BLaER1 (cell line): ENCODE data around the gene MLH3.

ENCODE experiments used
- H3K27ac ChIP-seq: shearing (Covaris generic); formaldehyde crosslinking; 2 replicates; pipeline ENCODE4 v1.8.1; 2022
- H3K27me3 ChIP-seq: shearing (Covaris generic); formaldehyde crosslinking; 2 replicates; pipeline ENCODE4 v1.8.1; 2022
- H3K36me3 ChIP-seq: shearing (Covaris generic); formaldehyde crosslinking; 2 replicates; pipeline ENCODE4 v1.8.1; 2022
- H3K4me1 ChIP-seq: shearing (Covaris generic); formaldehyde crosslinking; 2 replicates; pipeline ENCODE4 v1.8.1; 2022
- H3K4me2 ChIP-seq: shearing (Covaris generic); formaldehyde crosslinking; 2 replicates; pipeline ENCODE4 v1.8.1; 2022
- H3K4me3 ChIP-seq: shearing (Covaris generic); formaldehyde crosslinking; 2 replicates; pipeline ENCODE4 v1.8.1; 2022
- H3K9ac ChIP-seq: shearing (Covaris generic); formaldehyde crosslinking; 2 replicates; pipeline ENCODE4 v1.8.1; 2022
- H3K9me3 ChIP-seq: shearing (Covaris generic); formaldehyde crosslinking; 2 replicates; pipeline ENCODE4 v1.8.1; 2022
- H4K20me1 ChIP-seq: shearing (Covaris generic); formaldehyde crosslinking; 2 replicates; pipeline ENCODE4 v1.8.1; 2022
- Cebpa-rat ChIP-seq: shearing (Covaris generic); IDR thresholded peaks from 2 replicates; pipeline ENCODE4 v1.8.1; 2022

Gene MLH3

GRCh38 chr14:75049731-75050201 lies 1.5 kb downstream of the MLH3 start:
- no peak overlapping the region for H3K4me3 ChIP-seq

GRCh38 chr14:75049136-75049535 lies 2.1 kb downstream of the MLH3 start:
- no peak overlapping the region for H3K9ac ChIP-seq
- no peaks in the 10 kb centered on the region; the same call in 1 of the 2 replicates for H3K9me3 ChIP-seq
- no peak for TF ChIP-seq Cebpa-rat
- H3K36me3 ChIP-seq, result peaks cover 9% of the 10 kb centered on the region; the same call in 1 of the 2 replicates
- no peak overlapping the region for H3K4me2 ChIP-seq
- peaks cover 32% of the 10 kb centered on the region for H3K27me3 ChIP-seq
- no peak overlapping the region for H3K27ac ChIP-seq
- H3K4me3 ChIP-seq, result no peak overlapping the region
- H3K4me1 ChIP-seq, result peaks cover 14% of the 10 kb centered on the region; the same call in 1 of the 2 replicates
- peaks cover 6% of the 10 kb centered on the region; the same call in 1 of the 2 replicates for H4K20me1 ChIP-seq

More at GRCh38 chr14:75049731-75050201, 1.5 kb downstream of the MLH3 start:
- peaks cover 14% of the 10 kb centered on the region; the same call in 1 of the 2 replicates for H3K4me1 ChIP-seq
- H4K20me1 ChIP-seq, result peaks cover 6% of the 10 kb centered on the region; the same call in 1 of the 2 replicates
- H3K9me3 ChIP-seq, result no peaks in the 10 kb centered on the region; the same call in 1 of the 2 replicates
- no peak overlapping the region for H3K9ac ChIP-seq
- H3K27ac ChIP-seq, result no peak overlapping the region
- H3K27me3 ChIP-seq, result peaks cover 32% of the 10 kb centered on the region
- H3K4me2 ChIP-seq, result 0 out of 2 replicates have a peak overlapping the region, but pooled peaks have one; percentile 81
- peaks cover 9% of the 10 kb centered on the region; the same call in 1 of the 2 replicates for H3K36me3 ChIP-seq
- TF ChIP-seq Cebpa-rat, result no peak

GRCh38 chr14:75048101-75048500 lies 3.2 kb downstream of the MLH3 start:
- peaks cover 6% of the 10 kb centered on the region; the same call in 1 of the 2 replicates for H4K20me1 ChIP-seq
- no peak overlapping the region for H3K4me2 ChIP-seq
- no peak overlapping the region for H3K9ac ChIP-seq
- H3K27me3 ChIP-seq, result peaks cover 32% of the 10 kb centered on the region
- no peak for TF ChIP-seq Cebpa-rat
- H3K27ac ChIP-seq, result no peak overlapping the region
- H3K4me1 ChIP-seq, result peaks cover 14% of the 10 kb centered on the region; the same call in 1 of the 2 replicates
- H3K36me3 ChIP-seq, result 0 out of 2 replicates have a peak, but pooled peaks cover 5% of the 10 kb centered on the region
- no peak overlapping the region for H3K4me3 ChIP-seq
- H3K9me3 ChIP-seq, result no peaks in the 10 kb centered on the region; the same call in 1 of the 2 replicates

GRCh38 chr14:75047506-75047905 lies 3.8 kb downstream of the MLH3 start:
- H3K4me1 ChIP-seq, result peaks cover 14% of the 10 kb centered on the region; the same call in 1 of the 2 replicates

GRCh38 chr14:75046899-75047298 lies 4.4 kb downstream of the MLH3 start:
- Histone ChIP-seq H4K20me1 (peaks cover 6% of the 10 kb centered on the region; the same call in 1 of the 2 replicates), H3K4me2 (no peak overlapping the region), H3K36me3 (peaks cover 5% of the 10 kb centered on the region; the same call in 1 of the 2 replicates), H3K27me3 (peaks cover 26% of the 10 kb centered on the region), H3K9ac (no peak overlapping the region), H3K9me3 (no peaks in the 10 kb centered on the region; the same call in 1 of the 2 replicates), H3K4me1 (peaks cover 14% of the 10 kb centered on the region; the same call in 1 of the 2 replicates), H3K27ac (no peak overlapping the region), H3K4me3 (no peak overlapping the region)
- TF ChIP-seq Cebpa-rat, result no peak

More at GRCh38 chr14:75047506-75047905, 3.8 kb downstream of the MLH3 start:
- H3K4me2 ChIP-seq, result no peak overlapping the region
- H3K9ac ChIP-seq, result no peak overlapping the region
- no peaks in the 10 kb centered on the region; the same call in 1 of the 2 replicates for H3K9me3 ChIP-seq
- H4K20me1 ChIP-seq, result peaks cover 6% of the 10 kb centered on the region; the same call in 1 of the 2 replicates
- 0 out of 2 replicates have a peak, but pooled peaks cover 5% of the 10 kb centered on the region for H3K36me3 ChIP-seq
- TF ChIP-seq Cebpa-rat, result no peak
- no peak overlapping the region for H3K4me3 ChIP-seq
- no peak overlapping the region for H3K27ac ChIP-seq
- peaks cover 32% of the 10 kb centered on the region for H3K27me3 ChIP-seq

- H3K4me1 ChIP-seq, result peaks cover 11% of the 10 kb centered on the region; the same call in 1 of the 2 replicates
- H3K27ac ChIP-seq, result no peak overlapping the region
- TF ChIP-seq Cebpa-rat, result no peak
- H3K4me2 ChIP-seq, result no peak overlapping the region
- peaks cover 6% of the 10 kb centered on the region; the same call in 1 of the 2 replicates for H4K20me1 ChIP-seq
- H3K27me3 ChIP-seq, result peaks cover 20% of the 10 kb centered on the region
- no peak overlapping the region for H3K4me3 ChIP-seq
- no peak overlapping the region for H3K9ac ChIP-seq
- peaks cover 5% of the 10 kb centered on the region; the same call in 1 of the 2 replicates for H3K36me3 ChIP-seq
- H3K9me3 ChIP-seq, result no peaks in the 10 kb centered on the region
Measured at GRCh38 chr14:75046275-75046674, 5.0 kb downstream of the MLH3 start.

GRCh38 chr14:75044752-75045151 lies 6.5 kb downstream of the MLH3 start:
- Histone ChIP-seq H3K4me1 (no peaks in the 10 kb centered on the region), H3K27me3 (peaks cover 6% of the 10 kb centered on the region; the same call in 1 of the 2 replicates), H3K9ac (no peak overlapping the region), H4K20me1 (peaks cover 6% of the 10 kb centered on the region; the same call in 1 of the 2 replicates), H3K27ac (no peak overlapping the region), H3K9me3 (no peaks in the 10 kb centered on the region), H3K36me3 (peaks cover 5% of the 10 kb centered on the region; the same call in 1 of the 2 replicates), H3K4me3 (no peak overlapping the region), H3K4me2 (no peak overlapping the region)
- no peak for TF ChIP-seq Cebpa-rat

GRCh38 chr14:75044322-75044721 lies 6.9 kb downstream of the MLH3 start:
- Histone ChIP-seq H3K4me3 (no peak overlapping the region), H3K27me3 (0 out of 2 replicates have a peak, but pooled peaks cover 4% of the 10 kb centered on the region), H3K36me3 (peaks cover 4% of the 10 kb centered on the region; the same call in 1 of the 2 replicates), H3K9ac (no peak overlapping the region), H3K4me1 (no peaks in the 10 kb centered on the region), H3K27ac (no peak overlapping the region), H4K20me1 (peaks cover 4% of the 10 kb centered on the region; the same call in 1 of the 2 replicates), H3K4me2 (no peak overlapping the region), H3K9me3 (no peaks in the 10 kb centered on the region)
- TF ChIP-seq Cebpa-rat, result no peak

- Histone ChIP-seq H3K27ac (no peak overlapping the region), H3K9me3 (no peaks in the 10 kb centered on the region), H3K4me2 (no peak overlapping the region), H3K9ac (no peak overlapping the region), H3K4me1 (no peaks in the 10 kb centered on the region), H4K20me1 (no peaks in the 10 kb centered on the region; the same call in 1 of the 2 replicates), H3K27me3 (no peaks in the 10 kb centered on the region), H3K4me3 (no peak overlapping the region), H3K36me3 (peaks cover 9% of the 10 kb centered on the region; the same call in 1 of the 2 replicates)
- no peak for TF ChIP-seq Cebpa-rat
Measured at GRCh38 chr14:75042035-75042434, 9.2 kb downstream of the MLH3 start.

GRCh38 chr14:75041613-75042012 lies 9.7 kb downstream of the MLH3 start:
- no peaks in the 10 kb centered on the region for H3K4me1 ChIP-seq
- H3K9ac ChIP-seq, result no peak overlapping the region
- TF ChIP-seq Cebpa-rat, result no peak
- H3K4me2 ChIP-seq, result no peak overlapping the region
- H4K20me1 ChIP-seq, result no peaks in the 10 kb centered on the region; the same call in 1 of the 2 replicates
- H3K27ac ChIP-seq, result no peak overlapping the region
- H3K4me3 ChIP-seq, result no peak overlapping the region
- no peaks in the 10 kb centered on the region for H3K9me3 ChIP-seq
- no peaks in the 10 kb centered on the region for H3K27me3 ChIP-seq
- H3K36me3 ChIP-seq, result peaks cover 9% of the 10 kb centered on the region; the same call in 1 of the 2 replicates
